ENCODE results near the gene CD164L2.

GRCh38 chr1:27366113-27366410 is 17.1 kb downstream of the CD164L2 start:
- TF ChIP-seq BACH2 (CRISPR knock-in tag; IDR thresholded peaks at IDR 0.05; ENCODE audit: borderline replicate concordance), result no peak
- TF ChIP-seq RARB (CRISPR knock-in tag; IDR thresholded peaks at IDR 0.05), result no peak
- TF ChIP-seq ZFP3 (CRISPR knock-in tag; IDR thresholded peaks at IDR 0.05), result no peak
- no peak for TF ChIP-seq ARNTL (CRISPR knock-in tag; IDR thresholded peaks at IDR 0.05; ENCODE audit: borderline replicate concordance, low read depth)
- no peak for TF ChIP-seq TOX (CRISPR knock-in tag; IDR thresholded peaks at IDR 0.05; ENCODE audit: borderline replicate concordance)
- TF ChIP-seq, protein P1, sequence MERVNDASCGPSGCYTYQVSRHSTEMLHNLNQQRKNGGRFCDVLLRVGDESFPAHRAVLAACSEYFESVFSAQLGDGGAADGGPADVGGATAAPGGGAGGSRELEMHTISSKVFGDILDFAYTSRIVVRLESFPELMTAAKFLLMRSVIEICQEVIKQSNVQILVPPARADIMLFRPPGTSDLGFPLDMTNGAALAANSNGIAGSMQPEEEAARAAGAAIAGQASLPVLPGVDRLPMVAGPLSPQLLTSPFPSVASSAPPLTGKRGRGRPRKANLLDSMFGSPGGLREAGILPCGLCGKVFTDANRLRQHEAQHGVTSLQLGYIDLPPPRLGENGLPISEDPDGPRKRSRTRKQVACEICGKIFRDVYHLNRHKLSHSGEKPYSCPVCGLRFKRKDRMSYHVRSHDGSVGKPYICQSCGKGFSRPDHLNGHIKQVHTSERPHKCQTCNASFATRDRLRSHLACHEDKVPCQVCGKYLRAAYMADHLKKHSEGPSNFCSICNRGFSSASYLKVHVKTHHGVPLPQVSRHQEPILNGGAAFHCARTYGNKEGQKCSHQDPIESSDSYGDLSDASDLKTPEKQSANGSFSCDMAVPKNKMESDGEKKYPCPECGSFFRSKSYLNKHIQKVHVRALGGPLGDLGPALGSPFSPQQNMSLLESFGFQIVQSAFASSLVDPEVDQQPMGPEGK (CRISPR knock-in tag; IDR thresholded peaks at IDR 0.05; ENCODE audit: borderline replicate concordance), result no peak
- no peak for TF ChIP-seq GLIS3 (CRISPR knock-in tag; IDR thresholded peaks at IDR 0.05)
